ENCODE data around the gene HAUS5. TPM values are rescaled to one million over a fixed set of nuclear protein-coding genes. Genes with fewer than 3 reads are reported as not detected.

The HAUS5 gene, protein sequence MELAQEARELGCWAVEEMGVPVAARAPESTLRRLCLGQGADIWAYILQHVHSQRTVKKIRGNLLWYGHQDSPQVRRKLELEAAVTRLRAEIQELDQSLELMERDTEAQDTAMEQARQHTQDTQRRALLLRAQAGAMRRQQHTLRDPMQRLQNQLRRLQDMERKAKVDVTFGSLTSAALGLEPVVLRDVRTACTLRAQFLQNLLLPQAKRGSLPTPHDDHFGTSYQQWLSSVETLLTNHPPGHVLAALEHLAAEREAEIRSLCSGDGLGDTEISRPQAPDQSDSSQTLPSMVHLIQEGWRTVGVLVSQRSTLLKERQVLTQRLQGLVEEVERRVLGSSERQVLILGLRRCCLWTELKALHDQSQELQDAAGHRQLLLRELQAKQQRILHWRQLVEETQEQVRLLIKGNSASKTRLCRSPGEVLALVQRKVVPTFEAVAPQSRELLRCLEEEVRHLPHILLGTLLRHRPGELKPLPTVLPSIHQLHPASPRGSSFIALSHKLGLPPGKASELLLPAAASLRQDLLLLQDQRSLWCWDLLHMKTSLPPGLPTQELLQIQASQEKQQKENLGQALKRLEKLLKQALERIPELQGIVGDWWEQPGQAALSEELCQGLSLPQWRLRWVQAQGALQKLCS
- total RNA-seq (2021; fragmentation: NEBNext Ultra II Directional; extraction: Animal tissue kit (Norgen Biotek cat#: 25700)) (18.9 and 25.7 TPM in 2 replicates), polyA plus RNA-seq (2011; rRNA removed) (13.8 and 20.1 TPM in 2 replicates), polyA minus RNA-seq (2011; rRNA and poly(A)+ RNA removed) (7.4 and 7.9 TPM in 2 replicates)
- 17.4 TPM for polyA plus RNA-seq (2011; cell fraction: cytosol; rRNA removed)
- polyA plus RNA-seq (2011; cell fraction: nucleus; rRNA removed) = 87.0 TPM
- 19.9 to 28.6 TPM (median 25.9 TPM) in 4 replicates for polyA plus RNA-seq (2012, experiment 1 of 2)
- 14.7 TPM for polyA plus RNA-seq (2012, experiment 2 of 2)
- polyA plus RNA-seq (2013, experiment 1 of 2) = 14.6 TPM
- 11.9 TPM for polyA plus RNA-seq (2013, experiment 2 of 2)
- polyA minus RNA-seq (2011; cell fraction: cytosol; rRNA and poly(A)+ RNA removed) = 8.0 TPM
- polyA minus RNA-seq (2011; cell fraction: nucleus; rRNA and poly(A)+ RNA removed) = 22.9 TPM
- long read RNA-seq, experiment 1, full-length matches to known transcripts = 1 of 9 reads
- long read RNA-seq, experiment 1, partial matches to known transcripts = 4 of 9 reads
- long read RNA-seq, experiment 1, other reads (novel, unspliced or antisense) = 4 of 9 reads
- long read RNA-seq, experiment 2, partial matches to known transcripts = 1 of 6 reads
- long read RNA-seq, experiment 2, other reads (novel, unspliced or antisense) = 5 of 6 reads

DNA sequence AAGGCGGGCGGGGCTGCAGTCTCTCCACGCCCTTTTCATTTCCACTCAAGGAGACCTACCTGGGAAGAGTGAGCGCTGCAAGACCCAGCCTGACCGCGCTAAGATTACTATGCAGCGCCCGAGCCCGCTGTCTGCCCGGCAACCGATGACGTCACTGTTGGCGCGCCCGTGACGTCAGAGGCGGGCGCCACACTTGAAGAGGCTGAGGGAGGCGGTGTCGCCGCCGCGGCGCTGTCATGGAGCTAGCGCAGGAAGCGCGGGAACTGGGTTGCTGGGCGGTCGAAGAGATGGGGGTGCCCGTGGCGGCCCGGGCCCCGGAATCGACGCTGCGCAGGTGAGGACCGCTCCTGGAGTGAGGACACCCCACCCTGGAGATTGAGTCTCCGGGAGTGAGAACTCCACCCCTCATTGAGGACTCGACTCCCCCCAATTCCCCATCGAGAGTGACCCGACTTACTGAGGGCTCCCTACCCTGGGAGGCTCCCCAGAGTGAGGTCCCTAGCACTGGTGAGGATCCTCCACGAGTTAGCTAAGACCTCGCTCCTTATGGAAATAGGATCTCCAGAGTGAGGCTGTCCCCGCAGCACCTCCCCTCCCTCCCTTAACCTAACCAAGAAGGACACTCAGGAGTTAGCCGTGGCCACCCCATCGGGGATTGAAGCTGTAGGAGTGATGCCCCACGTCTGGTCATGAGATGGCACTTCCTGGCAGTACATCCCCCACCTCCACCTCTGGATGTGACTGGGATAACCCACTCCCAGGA lies at the start of gene HAUS5:
Gene HAUS5 (plus strand): TSS at position 177 of the 763 bp plus-strand sequence. CDS start 60 bp downstream, at position 237.
- Histone ChIP-seq H3K79me2 (ENCODE audit: control insufficient read depth in 1 of 2, insufficient read depth in 2 of 2, low read length in 2 of 2) (no peaks in the 10 kb centered on the region), H2BK120ac (replicated peaks; ENCODE audit: low read depth, low read length) (no peak within 1 kb of the TSS), H4K91ac (replicated peaks; ENCODE audit: insufficient read length, low read length) (peak within 1 kb of the TSS; percentile 73), H3K23ac (ENCODE audit: insufficient read length) (no peak within 1 kb of the TSS), H3K9me3 (ENCODE audit: insufficient read depth in 2 of 2, low read depth in 1 of 2, low read length in 1 of 2) (peaks cover 4 to 5% of the 10 kb centered on the region in 2 experiments; a peak in 3 of 4 replicates), H3K18ac (ENCODE audit: extremely low read depth, low read length) (peak within 1 kb of the TSS; percentile 66), H3K27ac (ENCODE audit: low read depth, low read length) (peak within 1 kb of the TSS; percentile 78), H3K14ac (ENCODE audit: insufficient read length) (no peak within 1 kb of the TSS), H3K9ac (replicated peaks in 1 of 4; ENCODE audit: extremely low read depth in 1 of 4, low read depth in 3 of 4, low read length in 3 of 4) (peak within 1 kb of the TSS; percentile 86 to 94 (median 88)), H2AFZ (ENCODE audit: low read length) (peak within 1 kb of the TSS; percentile 95), H2BK20ac (ENCODE audit: low read length) (no peak within 1 kb of the TSS), H3K36me3 (ENCODE audit: control insufficient read depth in 2 of 4, insufficient read depth in 4 of 4, low read length in 3 of 4) (peaks cover 0 to 6% (median 4%) of the 10 kb centered on the region in 4 experiments; a peak in 3 of 8 replicates), H3K56ac (replicated peaks; ENCODE audit: insufficient read length, low read depth, low read length) (peak within 1 kb of the TSS; percentile 43), H2AK5ac (ENCODE audit: low read depth, low read length) (no peak within 1 kb of the TSS), H3K4ac (replicated peaks; ENCODE audit: insufficient read length, low read depth, low read length) (peak within 1 kb of the TSS; percentile 87), H2BK15ac (ENCODE audit: low read length) (no peak within 1 kb of the TSS), H3K23me2 (ENCODE audit: low read depth, low read length) (peaks cover 8% of the 10 kb centered on the region; the same call in 1 of the 2 replicates), H4K8ac (ENCODE audit: extremely low read depth, insufficient read depth, low read length) (peak within 1 kb of the TSS; percentile 97), H2BK12ac (ENCODE audit: low read depth, low read length) (peak within 1 kb of the TSS; percentile 84; the same call in 1 of the 2 replicates), H3K27me3 (replicated peaks in 1 of 4; ENCODE audit: control insufficient read depth in 3 of 4, extremely low read depth in 1 of 4, insufficient read depth in 3 of 4, low read length in 3 of 4) (peaks cover 0 to 3% (median 0%) of the 10 kb centered on the region in 4 experiments; a peak in 1 of 7 replicates), H3K4me3 (ENCODE audit: extremely low read depth in 1 of 4, insufficient read depth in 2 of 4, low read depth in 3 of 4, low read length in 4 of 4) (peak within 1 kb of the TSS; percentile 84 to 90 (median 86)), H3K79me1 (ENCODE audit: low read depth, low read length) (no peaks in the 10 kb centered on the region), H3K4me2 (ENCODE audit: insufficient read depth in 1 of 2, low read depth in 2 of 2, low read length in 2 of 2) (peak within 1 kb of the TSS; percentile 96 to 98), H2BK5ac (ENCODE audit: low read depth, low read length) (peak within 1 kb of the TSS; percentile 66; the same call in 1 of the 2 replicates), H3K4me1 (replicated peaks in 1 of 4; ENCODE audit: control insufficient read depth in 3 of 4, insufficient read depth in 4 of 4, low read length in 3 of 4) (peaks cover 0 to 4% (median 2%) of the 10 kb centered on the region in 4 experiments; a peak in 4 of 7 replicates), H4K5ac (ENCODE audit: insufficient read length, low read depth, low read length) (peak within 1 kb of the TSS; percentile 52), H4K20me1 (replicated peaks in 1 of 2; ENCODE audit: control insufficient read depth in 1 of 2, insufficient read depth in 2 of 2, low read length in 2 of 2) (no peaks in the 10 kb centered on the region)
- POLR2A ChIA-PET (ENCODE audit: partially characterized antibody) = interaction anchor here (0.7 to 3.8 kb wide), 13 partner anchors 8 to 118 kb away, joined by 3 to 16 read pairs (median 5); no protein-coding TSS in a partner anchor
- WGBS, 2 experiments (ENCODE audit: extremely low coverage in 1 of 2, insufficient coverage in 1 of 2, insufficient read length in 1 of 2, insufficient replicate concordance in 2 of 2, low coverage in 1 of 2, low lambda C conversion rate in 2 of 2, missing lambda C conversion rate in 1 of 2) = 2% methylated on average over 45 of the region's 47 CpGs; no CpG with 5 or more reads in 1 of the 2 experiments
- peak; percentile 81 to 99 for DNase-seq (ENCODE audit: low read depth in 1 of 2, low spot score in 2 of 2)
- CTCF ChIA-PET (ENCODE audit: partially characterized antibody) = interaction anchor here (0.9 to 7.1 kb wide), 7 partner anchors 10 to 100 kb away, joined by 4 to 38 read pairs (median 10); no protein-coding TSS in a partner anchor
- no peak for FAIRE-seq
- TF ChIP-seq BRCA1 (IDR thresholded peaks at IDR 0.05; ENCODE audit: low read depth, low read length) (peak; percentile 76), SP2 (IDR thresholded peaks at IDR 0.05; ENCODE audit: low read length) (no peak), ASH2L (IDR thresholded peaks at IDR 0.05; ENCODE audit: low read length) (peak; percentile 47), POLR2AphosphoS5 (IDR thresholded peaks at IDR 0.05; ENCODE audit: low read depth, low read length) (peak; percentile 65), FOSL1 (IDR thresholded peaks at IDR 0.05; ENCODE audit: insufficient read depth, low read depth, low read length) (no peak), SIX5 (IDR thresholded peaks at IDR 0.05; ENCODE audit: low read depth, low read length) (no peak)
